K562 (cell line): ENCODE results near the gene MCAT. TPM values are rescaled to one million over a fixed set of nuclear protein-coding genes. Genes with fewer than 3 reads are reported as not detected.

Experiments
- ATAC-seq: fragments of 200-7000 bp; cut with Tn5 transposase; 3 replicates; pipeline ENCODE4 v1.9.1; 2020; ENCODE audit warnings: moderate library complexity
- BruUV-seq: library from RNA; stranded (reverse); fragments of 400-500 nt; replicated peaks from 2 replicates; lab custom pipeline; 2021; lab: Mats Ljungman, UMichigan
- CTCF ChIA-PET: fragments of 300-600 bp; formaldehyde crosslinking; extraction: SDS; loops from one replicate; lab custom pipeline; 2021; ENCODE audit warnings: low intra/inter-chr PET ratio; lab: Yijun Ruan, JAX
- POLR2A ChIA-PET: fragments of 300-600, 350-650 bp; sonication (Branson Sonifier 250); formaldehyde crosslinking; extraction: SDS; loops from one replicate; lab custom pipeline; 2021; ENCODE audit warnings: antibody characterized with exemption, inconsistent platforms; lab: Yijun Ruan, JAX
- DNase-seq, 4 experiments: peaks; one replicate each; pipeline versions ENCODE4 v3.0.0 to v3.0.0-alpha.2; 2011 to 2018; ENCODE audit warnings: low spot score in 3 of 4, mixed read lengths in 3 of 4; ENCODE audit errors: extremely low read depth in 1 of 4
- FAIRE-seq: peaks from 2 replicates; lab custom pipeline; 2011; peaks lifted over from hg19 to GRCh38; lab: Jason Lieb, UNC
- H2AFZ ChIP-seq: 2 replicates; pipeline ENCODE4 v1.6.0; 2011; ENCODE audit warnings: low read depth, low read length, control low read depth, inconsistent platforms
- H3K27ac ChIP-seq: fragments of 200-600 bp; 3 replicates; pipeline ENCODE4 v1.8.0; 2011; ENCODE audit warnings: low read depth, mild to moderate bottlenecking, control low read depth, inconsistent platforms, low read length, moderate library complexity, mixed read lengths; ENCODE audit errors: extremely low read depth
- H3K27me3 ChIP-seq, 2 experiments: fragments of 300-600 bp in 1 of 2; 2 replicates in 1 of 2; 3 replicates in 1 of 2; pipeline versions ENCODE4 v1.6.0 to v1.8.0; 2011; ENCODE audit warnings: inconsistent platforms in 2 of 2, low read length in 2 of 2, mild to moderate bottlenecking in 1 of 2, mixed read lengths in 1 of 2, moderate library complexity in 1 of 2; ENCODE audit not compliant: control insufficient read depth in 2 of 2, insufficient read depth in 2 of 2
- H3K36me3 ChIP-seq: fragments of 300-600 bp; 3 replicates; pipeline ENCODE4 v1.8.0; 2011; ENCODE audit warnings: mild to moderate bottlenecking, low read length, inconsistent platforms; ENCODE audit not compliant: control insufficient read depth, insufficient read depth
- H3K4me1 ChIP-seq, 2 experiments: fragments of 200-600 bp in 1 of 2; replicated peaks in 1 of 2; 2 replicates in 1 of 2; 3 replicates in 1 of 2; pipeline versions ENCODE4 v1.5.1 to v1.8.0; 2011; ENCODE audit warnings: inconsistent platforms in 2 of 2, low read length in 2 of 2, mild to moderate bottlenecking in 1 of 2, mixed read lengths in 1 of 2, moderate library complexity in 1 of 2; ENCODE audit not compliant: control insufficient read depth in 2 of 2, insufficient read depth in 2 of 2
- H3K4me2 ChIP-seq: 2 replicates; pipeline ENCODE4 v1.6.1; 2011; ENCODE audit warnings: low read length, control low read depth, inconsistent platforms, mixed read lengths; ENCODE audit not compliant: insufficient read depth
- H3K4me3 ChIP-seq: fragments of 200-600 bp; sonication (generic), shearing (Covaris generic); 2 replicates; pipeline ENCODE4 v1.5.1; 2016; ENCODE audit warnings: control low read depth, inconsistent platforms
- H3K79me2 ChIP-seq: fragments of 200-600 bp; 3 replicates; pipeline ENCODE4 v1.8.0; 2011; ENCODE audit warnings: low read length, inconsistent platforms; ENCODE audit not compliant: control insufficient read depth, insufficient read depth
- H3K9ac ChIP-seq, 2 experiments: 2 replicates each; pipeline versions ENCODE4 v1.6.0 to v1.6.1; 2011; ENCODE audit warnings: low read depth in 2 of 2, low read length in 2 of 2, control low read depth in 1 of 2, inconsistent platforms in 1 of 2, mild to moderate bottlenecking in 1 of 2, mixed read lengths in 1 of 2; ENCODE audit not compliant: insufficient read depth in 1 of 2
- H3K9me1 ChIP-seq: one replicate; pipeline ENCODE4 v1.6.0; 2011; ENCODE audit warnings: inconsistent platforms, mild to moderate bottlenecking, low read length, moderate library complexity; ENCODE audit not compliant: control insufficient read depth, insufficient read depth
- H3K9me3 ChIP-seq: replicated peaks from 2 replicates; pipeline ENCODE4 v1.5.1; 2011; ENCODE audit warnings: low read depth, low read length, inconsistent platforms; ENCODE audit not compliant: control insufficient read depth, insufficient read depth
- H4K20me1 ChIP-seq: replicated peaks from 2 replicates; pipeline ENCODE4 v1.6.1; 2011; ENCODE audit warnings: low read length, inconsistent platforms, mixed read lengths; ENCODE audit not compliant: control insufficient read depth, insufficient read depth
- CBX1 ChIP-seq: sonication (generic); IDR thresholded peaks from 2 replicates; pipeline ENCODE4 v1.6.1; 2016; ENCODE audit warnings: antibody characterized with exemption, low read depth, mild to moderate bottlenecking
- FOXK1 ChIP-seq: sonication (generic); formaldehyde crosslinking; IDR thresholded peaks from 2 replicates; pipeline ENCODE4 v1.8.0; 2022; ENCODE audit warnings: missing genetic modification reagents, mild to moderate bottlenecking, borderline replicate concordance
- HDAC2 ChIP-seq: fragments of 450-650 bp; IDR thresholded peaks from 2 replicates; pipeline ENCODE4 v1.6.1; 2016; ENCODE audit warnings: mild to moderate bottlenecking
- KDM1A ChIP-seq, 2 experiments: fragments of 450-650 bp; IDR thresholded peaks; 2 replicates each; pipeline ENCODE4 v1.6.1; 2016; ENCODE audit warnings: mild to moderate bottlenecking in 2 of 2
- MBD1 ChIP-seq: fragments of 250-450 bp; sonication (Bioruptor Pico); IDR thresholded peaks from 2 replicates; pipeline ENCODE4 v1.8.0; 2022; ENCODE audit warnings: inconsistent platforms
- RBM25 ChIP-seq: fragments of 200-400 bp; formaldehyde crosslinking; IDR thresholded peaks from 2 replicates; pipeline ENCODE4 v1.6.1; 2018; ENCODE audit warnings: low read length, low read depth, moderate library complexity; ENCODE audit not compliant: severe bottlenecking
- SMARCA5 ChIP-seq: fragments of 450-650 bp; IDR thresholded peaks from 2 replicates; pipeline ENCODE4 v1.6.1; 2016
- ZFP36 ChIP-seq: fragments of 150-350 bp; IDR thresholded peaks from 2 replicates; pipeline ENCODE4 v1.6.1; 2018; ENCODE audit warnings: low read length, low read depth; ENCODE audit not compliant: partially characterized antibody
- WGBS: fragments of 100-300 bp; shearing (Covaris generic); methylation state at CpG from one replicate; pipeline ENCODE4 v1.1.6; 2016; ENCODE audit warnings: low coverage, mixed read lengths; ENCODE audit not compliant: insufficient coverage; ENCODE audit errors: missing lambda C conversion rate; 5-methylcytosine and 5-hydroxymethylcytosine counted together
- in situ Hi-C: fragments of 300-500 bp; cut with MboI; formaldehyde crosslinking; loops from 4 replicates; pipeline ENCODE4 v1.15.0; 2018; ENCODE audit warnings: inconsistent platforms, mixed read lengths
- intact Hi-C: fragments of 100-400 bp; cut with micrococcal nuclease; formaldehyde crosslinking; loops from 2 replicates; pipeline ENCODE4 v1.14.2; 2022
- polyA plus RNA-seq, 8 experiments: library from polyadenylated mRNA; depleted of rRNA in 4 of 8; stranded (reverse) in 5 of 8; unstranded in 3 of 8; fragments of >200 nt; fragmentation: Nextera tagmentation in 2 of 8; fragmentation: Illumina TruSeq in 1 of 8; extraction: Ambion mirVana in 2 of 8; extraction: Trizol in 1 of 8; gene quantifications; 2 replicates each; pipeline versions ENCODE4 v1.2.1 to v1.2.3, GENCODE V29; 2011 to 2014; ENCODE audit warnings: inconsistent platforms in 1 of 8, missing spikeins in 1 of 8
- total RNA-seq, 7 experiments: library from RNA; depleted of rRNA in 6 of 7; stranded (reverse); fragments of >200 nt in 6 of 7; fragmentation: Illumina TruSeq in 2 of 7; extraction: Trizol in 2 of 7; gene quantifications; 2 replicates each; pipeline versions ENCODE4 v1.2.1 to v1.2.3, GENCODE V29; 2011 to 2021; ENCODE audit warnings: low replicate concordance in 1 of 7
- TF ChIP-seq, protein P1 (sequence below): fragments of 450-650 bp; IDR thresholded peaks from 2 replicates; pipeline ENCODE4 v1.6.1; 2016; ENCODE audit warnings: low read depth

Gene MCAT
- total and polyA plus RNA-seq, 9 of the 15 experiments (the other 6 are each of a cell fraction or from before 2014, with no cell fraction given), result 3.3 to 27.8 (median 13.9) TPM

DNA sequence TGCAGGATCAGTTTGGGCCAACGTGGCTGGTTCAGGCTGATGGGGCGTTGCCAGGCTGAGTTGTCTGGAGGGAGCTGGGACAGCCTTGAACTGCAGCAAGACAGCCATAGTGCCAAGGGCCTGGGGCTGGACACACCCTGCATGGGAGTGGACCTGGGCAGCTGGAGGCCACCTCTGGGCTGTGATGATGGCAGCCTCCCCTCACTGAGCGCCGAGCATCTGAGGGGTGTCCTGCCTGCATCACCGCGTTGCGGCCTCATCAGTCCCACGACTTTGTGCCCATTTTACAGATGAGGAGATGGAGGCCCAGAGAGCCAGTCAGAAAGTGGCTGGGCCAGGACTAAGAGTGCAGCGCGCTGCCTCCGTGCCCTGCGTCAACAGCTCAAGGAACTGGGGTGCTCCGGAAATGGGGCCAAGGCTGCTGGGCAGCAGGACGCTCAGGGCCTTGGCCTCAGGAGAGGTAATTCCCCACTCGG, 7.6 kb upstream of the MCAT start:
- ATAC-seq, result no peak
- CTCF ChIA-PET, result no interaction called here
- TF ChIP-seq KDM1A (IDR thresholded peaks at IDR 0.05), result peak; percentile 53 to 83; a peak in 3 of 4 replicates
- TF ChIP-seq MBD1 (CRISPR knock-in tag), result peak; percentile 71; the same call in 1 of the 2 replicates
- TF ChIP-seq, protein P1, sequence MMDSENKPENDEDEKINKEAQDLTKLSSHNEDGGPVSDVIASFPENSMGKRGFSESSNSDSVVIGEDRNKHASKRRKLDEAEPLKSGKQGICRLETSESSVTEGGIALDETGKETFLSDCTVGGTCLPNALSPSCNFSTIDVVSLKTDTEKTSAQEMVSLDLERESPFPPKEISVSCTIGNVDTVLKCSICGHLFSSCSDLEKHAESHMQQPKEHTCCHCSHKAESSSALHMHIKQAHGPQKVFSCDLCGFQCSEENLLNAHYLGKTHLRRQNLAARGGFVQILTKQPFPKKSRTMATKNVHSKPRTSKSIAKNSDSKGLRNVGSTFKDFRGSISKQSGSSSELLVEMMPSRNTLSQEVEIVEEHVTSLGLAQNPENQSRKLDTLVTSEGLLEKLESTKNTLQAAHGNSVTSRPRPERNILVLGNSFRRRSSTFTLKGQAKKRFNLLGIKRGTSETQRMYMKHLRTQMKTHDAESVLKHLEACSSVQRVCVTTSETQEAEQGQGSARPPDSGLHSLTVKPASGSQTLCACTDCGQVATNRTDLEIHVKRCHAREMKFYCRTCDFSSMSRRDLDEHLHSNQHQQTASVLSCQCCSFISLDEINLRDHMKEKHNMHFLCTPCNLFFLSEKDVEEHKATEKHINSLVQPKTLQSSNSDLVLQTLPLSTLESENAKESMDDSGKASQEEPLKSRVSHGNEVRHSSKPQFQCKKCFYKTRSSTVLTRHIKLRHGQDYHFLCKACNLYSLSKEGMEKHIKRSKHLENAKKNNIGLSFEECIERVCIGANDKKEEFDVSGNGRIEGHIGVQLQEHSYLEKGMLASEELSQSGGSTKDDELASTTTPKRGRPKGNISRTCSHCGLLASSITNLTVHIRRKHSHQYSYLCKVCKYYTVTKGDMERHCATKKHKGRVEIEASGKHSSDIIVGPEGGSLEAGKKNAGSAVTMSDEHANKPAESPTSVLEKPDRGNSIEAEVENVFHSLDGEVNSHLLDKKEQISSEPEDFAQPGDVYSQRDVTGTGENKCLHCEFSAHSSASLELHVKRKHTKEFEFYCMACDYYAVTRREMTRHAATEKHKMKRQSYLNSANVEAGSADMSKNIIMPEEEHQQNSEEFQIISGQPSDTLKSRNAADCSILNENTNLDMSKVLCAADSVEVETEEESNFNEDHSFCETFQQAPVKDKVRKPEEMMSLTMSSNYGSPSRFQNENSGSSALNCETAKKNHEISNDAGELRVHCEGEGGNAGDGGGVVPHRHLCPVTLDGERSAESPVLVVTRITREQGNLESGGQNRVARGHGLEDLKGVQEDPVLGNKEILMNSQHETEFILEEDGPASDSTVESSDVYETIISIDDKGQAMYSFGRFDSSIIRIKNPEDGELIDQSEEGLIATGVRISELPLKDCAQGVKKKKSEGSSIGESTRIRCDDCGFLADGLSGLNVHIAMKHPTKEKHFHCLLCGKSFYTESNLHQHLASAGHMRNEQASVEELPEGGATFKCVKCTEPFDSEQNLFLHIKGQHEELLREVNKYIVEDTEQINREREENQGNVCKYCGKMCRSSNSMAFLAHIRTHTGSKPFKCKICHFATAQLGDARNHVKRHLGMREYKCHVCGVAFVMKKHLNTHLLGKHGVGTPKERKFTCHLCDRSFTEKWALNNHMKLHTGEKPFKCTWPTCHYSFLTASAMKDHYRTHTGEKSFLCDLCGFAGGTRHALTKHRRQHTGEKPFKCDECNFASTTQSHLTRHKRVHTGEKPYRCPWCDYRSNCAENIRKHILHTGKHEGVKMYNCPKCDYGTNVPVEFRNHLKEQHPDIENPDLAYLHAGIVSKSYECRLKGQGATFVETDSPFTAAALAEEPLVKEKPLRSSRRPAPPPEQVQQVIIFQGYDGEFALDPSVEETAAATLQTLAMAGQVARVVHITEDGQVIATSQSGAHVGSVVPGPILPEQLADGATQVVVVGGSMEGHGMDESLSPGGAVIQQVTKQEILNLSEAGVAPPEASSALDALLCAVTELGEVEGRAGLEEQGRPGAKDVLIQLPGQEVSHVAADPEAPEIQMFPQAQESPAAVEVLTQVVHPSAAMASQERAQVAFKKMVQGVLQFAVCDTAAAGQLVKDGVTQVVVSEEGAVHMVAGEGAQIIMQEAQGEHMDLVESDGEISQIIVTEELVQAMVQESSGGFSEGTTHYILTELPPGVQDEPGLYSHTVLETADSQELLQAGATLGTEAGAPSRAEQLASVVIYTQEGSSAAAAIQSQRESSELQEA, result no peak
- peak; percentile 89 for TF ChIP-seq SMARCA5
- peak; percentile 59; the same call in 1 of the 2 replicates for TF ChIP-seq HDAC2
- peak; percentile 73 for TF ChIP-seq RBM25
- TF ChIP-seq CBX1, result 0 out of 2 replicates have a peak, but pooled peaks have one; percentile 50
- TF ChIP-seq FOXK1, result no peak
- TF ChIP-seq ZFP36, result no peak

More for the DNA sequence above, 7.6 kb upstream of the MCAT start:
- intact Hi-C loops (no loop called here), in situ Hi-C loops (no loop called here)
- WGBS, result 83% methylated on average over 10 of the region's 15 CpGs
- Histone ChIP-seq H3K27me3 (no peaks in the 10 kb centered on the region), H4K20me1 (no peaks in the 10 kb centered on the region), H3K27ac (no peak overlapping the region; the same call in 2 of the 3 replicates), H3K4me3 (peak overlapping the region; percentile 54), H3K9me3 (no peaks in the 10 kb centered on the region), H3K4me1 (peaks cover 0 to 38% of the 10 kb centered on the region in 2 experiments; a peak in 3 of 5 replicates), H3K9ac (peak overlapping the region; percentile 27 to 96; a peak in 3 of 4 replicates), H3K79me2 (peaks cover 29% of the 10 kb centered on the region), H2AFZ (peak overlapping the region; percentile 76), H3K36me3 (no peaks in the 10 kb centered on the region), H3K4me2 (peak overlapping the region; percentile 85), H3K9me1 (no peaks in the 10 kb centered on the region)
- DNase-seq, result no peak
- BruUV-seq, result no TSS peak
- no peak for FAIRE-seq
- POLR2A ChIA-PET, result no interaction called here
